GM18861 (cell line): Measurements from ENCODE around the gene PTRH1.

Experiments
- ATAC-seq: cut with Tn5 transposase; IDR thresholded peaks from one replicate; pipeline ENCODE4 v1.9.1; 2021; ENCODE audit not compliant: unreplicated experiment

PTRH1 gene

DNA sequence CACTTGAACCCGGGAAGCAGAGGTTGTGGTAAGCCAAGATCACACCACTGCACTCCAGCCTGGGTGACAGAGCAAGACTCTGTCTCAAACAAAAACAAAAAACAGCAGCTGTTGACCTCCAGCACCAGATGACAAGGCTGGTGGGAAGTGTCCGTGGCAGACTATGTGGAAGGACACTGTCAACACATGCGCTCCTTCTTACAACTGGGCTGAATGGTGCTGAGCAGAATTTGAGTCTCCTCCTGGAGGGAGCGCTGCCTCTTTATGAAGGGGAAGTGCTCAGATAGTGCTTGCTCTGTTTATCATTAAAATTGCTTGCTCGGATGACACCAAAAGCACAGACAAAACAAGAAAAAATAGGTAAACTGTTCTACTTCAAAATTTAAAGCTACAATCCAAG is 17.9 kb downstream of the PTRH1 start:
- no peak for ATAC-seq

DNA sequence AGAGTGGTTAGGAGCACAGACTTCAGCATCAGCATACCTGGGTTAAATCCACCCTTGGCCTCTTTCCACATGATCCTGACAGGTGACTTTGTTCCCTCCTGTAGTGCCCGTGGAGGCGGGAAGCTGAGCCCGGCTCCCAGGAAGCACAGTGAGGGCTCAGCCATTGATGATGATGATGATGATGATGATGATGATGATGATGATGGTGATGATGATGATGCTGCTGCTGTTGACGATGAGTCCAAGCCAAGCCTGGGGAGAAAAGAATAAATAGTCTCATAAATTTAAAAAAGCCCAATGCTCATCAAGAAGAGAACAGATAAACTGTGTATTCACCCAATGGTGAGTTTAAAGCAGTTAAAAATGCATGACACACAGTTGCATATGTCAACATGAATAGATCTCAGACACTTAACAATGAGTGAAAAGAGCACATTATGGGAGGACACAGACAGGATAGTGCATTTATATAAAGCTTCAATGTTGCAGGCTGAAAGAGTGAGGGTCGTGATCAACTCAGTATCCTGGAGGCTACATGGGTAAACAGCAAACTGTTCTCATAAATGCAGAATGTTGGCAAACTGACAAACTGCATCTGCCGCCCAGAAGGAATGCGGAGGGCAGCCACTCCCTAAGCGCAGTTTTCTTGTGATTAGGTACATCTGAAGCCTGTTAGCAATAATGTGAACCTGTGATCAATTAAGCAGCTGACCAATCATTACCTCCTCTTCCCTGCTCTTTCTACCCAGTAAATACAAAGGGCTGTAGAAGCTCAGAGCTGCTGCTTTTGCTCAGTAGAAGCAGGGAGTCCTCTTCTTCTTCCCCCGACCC is 20.4 kb downstream of the PTRH1 start:
- no peak for ATAC-seq

- no peak for ATAC-seq
These were observed 21.8 kb downstream of the PTRH1 start for GRCh38 chr9:127693697-127694096.

- no peak for ATAC-seq
These were observed 22.3 kb downstream of the PTRH1 start for GRCh38 chr9:127693143-127693542.

GRCh38 chr9:127692071-127692470 is 23.4 kb downstream of the PTRH1 start:
- no peak for ATAC-seq

- no peak for ATAC-seq
These were observed 24.7 kb downstream of the PTRH1 start for GRCh38 chr9:127690735-127691134.

DNA sequence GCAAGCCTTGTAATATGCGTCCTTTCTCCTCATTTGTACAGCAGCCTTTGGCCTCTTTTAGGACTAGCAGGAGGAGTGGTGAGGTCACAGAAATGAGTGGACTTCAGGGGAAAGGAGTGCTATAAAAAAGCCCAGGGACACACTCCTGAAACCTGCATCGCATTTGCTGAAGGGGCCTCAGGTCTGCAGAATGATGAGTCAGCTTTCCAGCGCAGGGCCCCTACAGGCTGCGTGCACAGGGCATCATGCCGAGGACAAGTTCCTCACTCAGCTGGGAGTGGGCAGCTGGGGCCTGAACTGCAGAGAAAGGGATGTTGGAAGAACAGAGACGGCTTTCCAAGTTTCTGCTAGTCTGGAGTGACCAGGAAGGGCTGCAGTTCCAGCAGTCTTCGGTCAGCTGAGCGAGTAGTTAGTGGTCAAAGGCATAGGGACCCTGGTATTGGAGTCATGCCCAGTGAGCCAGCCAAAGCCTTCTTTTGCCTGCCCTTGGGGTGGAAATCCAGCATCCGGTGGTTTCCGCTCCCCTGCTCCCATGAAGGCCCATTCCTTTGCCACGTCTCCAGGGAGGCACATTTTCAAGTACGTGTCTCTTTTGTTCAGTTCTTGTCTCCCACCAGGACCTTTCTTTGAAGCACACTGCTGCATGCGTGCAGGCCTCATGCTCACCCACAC is 26.0 kb downstream of the PTRH1 start:
- ATAC-seq = no peak

- no peak for ATAC-seq
These were observed 28.7 kb downstream of the PTRH1 start for GRCh38 chr9:127686461-127687393.

DNA sequence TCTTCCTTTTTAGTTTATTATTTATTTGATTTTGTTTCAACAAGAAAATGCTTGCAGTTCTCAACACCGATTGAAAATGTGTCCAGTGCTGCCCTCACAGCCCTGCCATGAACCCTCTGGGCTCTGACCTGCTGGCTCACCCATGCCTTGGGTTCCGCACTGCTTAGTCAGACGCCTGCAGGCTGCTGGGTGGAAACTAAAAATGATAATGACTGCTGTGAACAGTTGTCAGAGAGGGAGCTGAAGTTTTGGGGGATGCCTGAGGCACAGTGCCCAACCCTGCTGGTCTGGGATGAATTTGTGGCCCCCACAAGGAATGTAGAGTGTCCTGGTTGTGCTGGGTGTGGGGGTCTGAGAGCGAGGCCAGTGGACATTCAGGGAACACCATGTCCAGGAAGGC is 30.9 kb downstream of the PTRH1 start:
- no peak for ATAC-seq

GRCh38 chr9:127683723-127684122 is 31.7 kb downstream of the PTRH1 start:
- ATAC-seq = no peak

- no peak for ATAC-seq
These were observed 32.9 kb downstream of the PTRH1 start for GRCh38 chr9:127682351-127683136.

- no peak for ATAC-seq
These were observed 34.6 kb downstream of the PTRH1 start for GRCh38 chr9:127680846-127681245.

DNA sequence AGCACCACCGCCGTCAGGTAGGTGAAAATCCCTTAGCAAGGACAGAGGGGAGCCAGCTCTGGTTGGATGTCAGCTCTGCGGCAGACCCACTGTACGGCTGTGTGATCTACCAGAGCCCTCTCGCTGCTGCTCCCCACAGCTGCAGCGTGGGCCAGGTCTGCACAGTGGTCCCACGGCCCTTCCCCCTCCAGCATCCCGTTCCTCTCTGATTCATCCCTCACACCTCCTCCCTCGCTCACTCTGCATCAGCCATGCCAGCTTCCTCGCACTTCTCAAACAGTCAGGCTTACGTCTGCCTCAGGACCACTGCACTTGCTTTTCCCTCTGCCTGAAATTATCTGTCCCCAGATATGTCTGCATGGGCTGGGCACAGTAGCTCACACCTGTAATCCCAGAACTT is 35.2 kb downstream of the PTRH1 start:
- ATAC-seq = no peak

GRCh38 chr9:127679506-127679905 is 36.0 kb downstream of the PTRH1 start:
- no peak for ATAC-seq

GRCh38 chr9:127676638-127677037 is 38.8 kb downstream of the PTRH1 start:
- ATAC-seq = no peak

- ATAC-seq = no peak
These were observed 42.2 kb downstream of the PTRH1 start for GRCh38 chr9:127673234-127673633.

- no peak for ATAC-seq
These were observed 47.6 kb downstream of the PTRH1 start for GRCh38 chr9:127667906-127668305.

DNA sequence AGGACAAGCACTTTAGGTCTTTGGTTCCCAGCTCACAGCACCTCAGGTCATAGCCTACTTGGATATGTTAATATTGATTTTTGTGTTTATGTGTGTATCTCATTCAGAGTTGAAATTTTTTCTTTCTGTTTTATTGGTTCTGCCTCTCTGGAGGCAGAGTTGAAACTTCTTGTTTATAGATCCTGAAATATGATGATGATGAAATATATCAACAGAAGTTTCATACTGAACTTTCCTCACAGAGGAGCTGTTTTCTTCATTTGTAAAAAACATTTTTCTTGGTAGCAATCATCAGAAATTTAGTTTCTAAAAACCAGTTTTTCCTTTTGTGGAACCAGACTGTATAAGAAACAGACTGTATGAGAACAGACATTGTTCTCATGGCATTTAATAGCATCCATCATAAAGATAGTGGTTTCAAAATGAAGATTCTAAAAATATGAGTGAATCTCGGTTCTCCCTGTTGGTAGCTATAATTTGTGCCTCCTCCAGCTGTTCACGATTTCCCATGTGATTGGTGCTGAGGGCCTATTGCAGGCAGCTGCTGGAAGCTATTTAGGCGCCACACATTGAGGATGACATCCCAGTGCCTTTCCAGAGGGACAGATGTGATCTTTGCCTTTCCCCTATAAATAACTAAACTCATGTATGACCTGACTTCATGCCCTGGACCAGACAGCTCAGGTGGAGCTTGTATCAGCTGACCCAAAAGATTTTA is 48.2 kb downstream of the PTRH1 start:
- ATAC-seq = no peak

GRCh38 chr9:127664678-127665507 is 50.6 kb downstream of the PTRH1 start:
- ATAC-seq = no peak
